HFFc6 (cell line): Measurements from ENCODE around the gene AXDND1. TPM values are rescaled to one million over a fixed set of nuclear protein-coding genes. Genes with fewer than 3 reads are reported as not detected.

Experiments used
- DNase-seq: peaks from one replicate; pipeline ENCODE4 v3.0.0-alpha.2; 2018
- H3K27ac Mint-ChIP-seq: 2 replicates; pipeline ENCODE4 v1.8.0; 2020; ENCODE audit warnings: mild to moderate bottlenecking, mixed read lengths
- H3K27me3 Mint-ChIP-seq: 2 replicates; pipeline ENCODE4 v1.8.0; 2021; ENCODE audit warnings: mild to moderate bottlenecking, moderate library complexity, mixed read lengths; ENCODE audit not compliant: insufficient read depth
- H3K36me3 Mint-ChIP-seq: 2 replicates; pipeline ENCODE4 v1.8.0; 2021; ENCODE audit warnings: low read depth, mixed read lengths
- H3K4me1 Mint-ChIP-seq: 2 replicates; pipeline ENCODE4 v1.8.0; 2020; ENCODE audit warnings: low read depth, mixed read lengths
- H3K4me3 Mint-ChIP-seq: 2 replicates; pipeline ENCODE4 v1.8.0; 2020; ENCODE audit warnings: mild to moderate bottlenecking, moderate library complexity, mixed read lengths
- H3K9me3 Mint-ChIP-seq: 2 replicates; pipeline ENCODE4 v1.8.0; 2020; ENCODE audit warnings: mild to moderate bottlenecking, mixed read lengths
- CTCF ChIP-seq: fragments of 200-600 bp; sonication (generic); IDR thresholded peaks from 2 replicates; pipeline ENCODE4 v1.5.0; 2021; ENCODE audit warnings: antibody characterized with exemption, mild to moderate bottlenecking
- total RNA-seq, 6 experiments: library from RNA; stranded (reverse); fragmentation: NEBNext Ultra II Directional; extraction: Animal tissue kit (Norgen Biotek cat#: 25700); gene quantifications; 2 replicates in 1 of 6; 3 replicates in 5 of 6; pipeline ENCODE4 v1.2.3, GENCODE V29; 2021

Gene AXDND1
- total RNA-seq, 6 experiments from 2014 or later: 0.50 TPM; not detected in 5

- Mint-ChIP-seq H3K9me3 (no peaks in the 10 kb centered on the region), H3K4me3 (no peak within 1 kb of the TSS), H3K27ac (no peak within 1 kb of the TSS), H3K4me1 (no peaks in the 10 kb centered on the region), H3K27me3 (peaks cover 9% of the 10 kb centered on the region), H3K36me3 (no peaks in the 10 kb centered on the region)
- DNase-seq: no peak
- TF ChIP-seq CTCF: no peak
Observed at GRCh38 chr1:179591592-179592580, 226.1 kb downstream of the AXDND1 start, which contains the start of gene TDRD5. TSS of gene TDRD5 (plus strand) at chr1:179591832. CDS start at chr1:179592616, 784 bp downstream.

DNA sequence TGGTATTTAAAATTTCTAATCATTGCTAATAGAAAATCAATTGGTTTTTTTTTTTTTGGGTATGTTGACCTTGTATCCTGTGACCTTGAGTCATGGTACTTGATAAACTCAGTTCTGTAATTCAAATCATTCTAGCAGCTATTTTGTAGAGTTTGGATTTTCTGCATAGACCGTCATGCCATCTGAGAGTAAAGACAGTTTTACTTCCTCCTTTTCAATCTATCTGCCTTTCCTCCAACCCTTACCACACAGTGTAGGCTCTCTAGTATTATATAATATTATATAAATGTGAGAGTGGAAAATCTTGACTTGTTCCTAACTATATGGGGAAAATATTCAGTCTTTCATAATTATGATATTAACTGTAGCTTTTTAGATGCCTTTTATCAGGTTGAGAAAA lies 232.9 kb downstream of the AXDND1 start:
- H3K36me3 Mint-ChIP-seq: no peaks in the 10 kb centered on the region
- H3K27ac Mint-ChIP-seq: no peak overlapping the region
- no peaks in the 10 kb centered on the region; the same call in 1 of the 2 replicates for H3K27me3 Mint-ChIP-seq
- DNase-seq: no peak
- no peaks in the 10 kb centered on the region for H3K4me1 Mint-ChIP-seq
- TF ChIP-seq CTCF: no peak
- H3K9me3 Mint-ChIP-seq: no peaks in the 10 kb centered on the region
- no peak overlapping the region for H3K4me3 Mint-ChIP-seq

GRCh38 chr1:179599623-179600249 lies 234.0 kb downstream of the AXDND1 start:
- Mint-ChIP-seq H3K9me3 (no peaks in the 10 kb centered on the region), H3K4me1 (no peaks in the 10 kb centered on the region), H3K27me3 (no peaks in the 10 kb centered on the region; the same call in 1 of the 2 replicates), H3K4me3 (no peak overlapping the region), H3K36me3 (no peaks in the 10 kb centered on the region), H3K27ac (no peak overlapping the region)
- peak; percentile 30 for DNase-seq
- TF ChIP-seq CTCF: peak; percentile 75

- DNase-seq: no peak
- H3K9me3 Mint-ChIP-seq: no peaks in the 10 kb centered on the region
- no peaks in the 10 kb centered on the region for H3K36me3 Mint-ChIP-seq
- H3K4me3 Mint-ChIP-seq: no peak overlapping the region
- H3K4me1 Mint-ChIP-seq: no peaks in the 10 kb centered on the region
- TF ChIP-seq CTCF: no peak
- H3K27me3 Mint-ChIP-seq: no peaks in the 10 kb centered on the region; the same call in 1 of the 2 replicates
- H3K27ac Mint-ChIP-seq: no peak overlapping the region
Observed at GRCh38 chr1:179601093-179601492, 235.3 kb downstream of the AXDND1 start.

Other genes starting within 250 kb of the AXDND1 start
- gene ABL2, start 136.3 kb upstream of the AXDND1 start, total RNA-seq: 10 to 100 TPM; 54.1 to 65.9 (median 61.2) TPM
- gene SOAT1, start 72.2 kb upstream of the AXDND1 start, total RNA-seq: 10 to 100 TPM; 29.2 to 38.6 (median 37.2) TPM
- gene NPHS2, start 210.0 kb downstream of the AXDND1 start, total RNA-seq: not detected
- gene TDRD5, start 225.9 kb downstream of the AXDND1 start, total RNA-seq: not detected